MM.1S (cell line): Measurements from ENCODE around the gene LGALS3.

ENCODE experiments used
- CTCF ChIP-seq: fragments of 300-600 bp; sonication (generic); IDR thresholded peaks from 2 replicates; pipeline ENCODE4 v1.5.1; 2016; ENCODE audit warnings: antibody characterized with exemption, low read length, mixed read lengths
- EZH2 ChIP-seq: fragments of 300-600 bp; sonication (generic); optimal IDR thresholded peaks from 2 replicates; pipeline ENCODE3; 2017; ENCODE audit warnings: low read depth, mild to moderate bottlenecking, antibody characterized with exemption, low read length, mixed read lengths
- EZH2phosphoT487 ChIP-seq: fragments of 300-600 bp; sonication (generic); IDR thresholded peaks from 2 replicates; pipeline ENCODE4 v1.6.1; 2018; ENCODE audit warnings: antibody characterized with exemption, low read length

- no peak for TF ChIP-seq EZH2
- TF ChIP-seq CTCF: no peak
- TF ChIP-seq EZH2phosphoT487: no peak
These were observed 61.8 kb downstream of the LGALS3 start for GRCh38 chr14:55190906-55191202.
